ENCODE results near the gene IGF2R.

IGF2R gene

GRCh38 chr6:160034036-160034930 is 65.4 kb downstream of the IGF2R start:
- no peak for TF ChIP-seq CTCF (IDR thresholded peaks at IDR 0.05; ENCODE audit: insufficient read depth, missing control alignments)
- FAIRE-seq: no peak
- DNase-seq (ENCODE audit: insufficient read length, low spot score): no peak

GRCh38 chr6:160035241-160035640 is 66.4 kb downstream of the IGF2R start:
- TF ChIP-seq CTCF (IDR thresholded peaks at IDR 0.05; ENCODE audit: insufficient read depth, missing control alignments): no peak
- DNase-seq (ENCODE audit: insufficient read length, low spot score) (no peak), FAIRE-seq (no peak)

- FAIRE-seq: no peak
- no peak for TF ChIP-seq CTCF (IDR thresholded peaks at IDR 0.05; ENCODE audit: insufficient read depth, missing control alignments)
- DNase-seq (ENCODE audit: insufficient read length, low spot score): no peak
Observed at GRCh38 chr6:160035693-160036330, 66.9 kb downstream of the IGF2R start.

GRCh38 chr6:160036331-160036695 is 67.4 kb downstream of the IGF2R start:
- DNase-seq (ENCODE audit: insufficient read length, low spot score) (no peak), FAIRE-seq (no peak)
- no peak for TF ChIP-seq CTCF (IDR thresholded peaks at IDR 0.05; ENCODE audit: insufficient read depth, missing control alignments)

GRCh38 chr6:160036790-160037206 is 67.9 kb downstream of the IGF2R start:
- FAIRE-seq (no peak), DNase-seq (ENCODE audit: insufficient read length, low spot score) (no peak)
- TF ChIP-seq CTCF (IDR thresholded peaks at IDR 0.05; ENCODE audit: insufficient read depth, missing control alignments): no peak

- no peak for TF ChIP-seq CTCF (IDR thresholded peaks at IDR 0.05; ENCODE audit: insufficient read depth, missing control alignments)
- FAIRE-seq: no peak
- no peak for DNase-seq (ENCODE audit: insufficient read length, low spot score)
Observed at GRCh38 chr6:160038479-160038878, 69.6 kb downstream of the IGF2R start.

GRCh38 chr6:160039441-160039840 is 70.6 kb downstream of the IGF2R start:
- DNase-seq (ENCODE audit: insufficient read length, low spot score): no peak
- no peak for FAIRE-seq
- no peak for TF ChIP-seq CTCF (IDR thresholded peaks at IDR 0.05; ENCODE audit: insufficient read depth, missing control alignments)
